Stomach smooth muscle (tissue), 2 donors: ENCODE data around the gene STXBP2.
"Not testable (repeated sequence)": the region's sequence is repeated elsewhere in the genome, so short reads cannot be mapped to it uniquely, and the experiment has no call there.

Experiments used
- H3K27ac ChIP-seq: one replicate; pipeline ENCODE4 v1.7.0; 2013; ENCODE audit warnings: mild to moderate bottlenecking, low read length, inconsistent platforms
- H3K27me3 ChIP-seq, 2 donors: one replicate each; pipeline ENCODE4 v1.7.0; 2013; ENCODE audit warnings: low read length in 2 of 2; ENCODE audit not compliant: insufficient read depth in 2 of 2, control insufficient read depth in 1 of 2
- H3K36me3 ChIP-seq, 2 donors: one replicate each; pipeline ENCODE4 v1.7.0; 2013; ENCODE audit warnings: low read length in 2 of 2; ENCODE audit not compliant: control insufficient read depth in 2 of 2, insufficient read depth in 2 of 2
- H3K4me1 ChIP-seq: one replicate; pipeline ENCODE4 v1.7.0; 2013; ENCODE audit warnings: low read length; ENCODE audit not compliant: control insufficient read depth, insufficient read depth
- H3K4me3 ChIP-seq, 2 donors: one replicate each; pipeline ENCODE4 v1.7.0; 2013; ENCODE audit warnings: low read length in 2 of 2
- H3K9ac ChIP-seq, 2 donors: one replicate each; pipeline ENCODE4 v1.7.0; 2013; ENCODE audit warnings: low read length in 2 of 2, mild to moderate bottlenecking in 1 of 2
- H3K9me3 ChIP-seq, 2 donors: one replicate each; pipeline ENCODE4 v1.7.0; 2013; ENCODE audit warnings: low read length in 2 of 2; ENCODE audit not compliant: control insufficient read depth in 2 of 2
- donor health status: healthy.
- donor health status: Pancreatic carcinoma.

Gene STXBP2

DNA sequence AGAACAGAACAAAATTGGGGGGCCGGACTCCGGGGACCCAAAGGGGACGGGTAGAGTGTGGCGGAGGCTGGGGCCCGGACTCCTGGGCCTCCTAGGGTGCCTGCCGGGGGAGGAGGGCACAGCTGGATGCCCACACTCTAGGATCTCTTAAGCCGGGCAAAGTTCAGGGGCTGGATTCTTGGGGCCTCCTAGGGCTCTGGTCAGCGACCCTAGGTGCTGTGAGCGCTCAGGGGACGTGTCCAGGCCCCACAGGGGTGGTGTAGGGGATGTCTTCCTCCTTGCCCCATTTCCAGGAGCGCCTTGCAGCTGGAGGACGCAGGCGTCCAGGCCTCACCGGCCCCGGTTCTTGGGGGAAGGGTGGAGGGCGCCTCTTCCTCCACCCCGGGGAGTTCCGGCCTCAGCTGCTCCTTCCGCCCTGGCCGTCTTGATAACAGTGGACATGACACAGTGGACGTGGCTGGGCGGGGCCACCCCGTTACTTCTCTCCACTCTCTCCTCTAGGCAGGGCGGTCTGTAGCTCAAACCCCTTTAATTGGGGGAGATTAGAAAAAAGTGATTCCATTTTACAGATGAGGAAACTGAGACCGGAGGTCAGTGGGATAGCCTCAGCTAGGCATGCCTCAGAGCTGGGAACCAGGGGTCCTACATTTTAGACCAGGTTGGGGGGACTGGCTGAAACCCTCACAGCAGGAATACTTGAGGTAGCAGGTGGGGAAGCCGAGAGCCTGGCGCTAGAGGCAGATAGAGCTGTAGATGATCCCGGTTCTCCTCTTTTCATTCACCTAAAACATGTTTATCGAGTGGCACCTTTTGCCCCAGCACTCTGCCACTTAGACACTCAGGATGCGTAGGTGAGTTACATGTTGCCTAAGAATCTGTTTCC lies 705 bp downstream of the STXBP2 start:
- Histone ChIP-seq H3K9me3 (no peaks in the 10 kb centered on the region), H3K36me3 (no peaks in the 10 kb centered on the region), H3K27ac (no peak overlapping the region), H3K4me3 (peak overlapping the region in 1 of 2 donors; percentile 44), H3K9ac (no peak overlapping the region), H3K27me3 (peaks cover 24 to 33% of the 10 kb centered on the region in 2 donors), H3K4me1 (no peaks in the 10 kb centered on the region)

DNA sequence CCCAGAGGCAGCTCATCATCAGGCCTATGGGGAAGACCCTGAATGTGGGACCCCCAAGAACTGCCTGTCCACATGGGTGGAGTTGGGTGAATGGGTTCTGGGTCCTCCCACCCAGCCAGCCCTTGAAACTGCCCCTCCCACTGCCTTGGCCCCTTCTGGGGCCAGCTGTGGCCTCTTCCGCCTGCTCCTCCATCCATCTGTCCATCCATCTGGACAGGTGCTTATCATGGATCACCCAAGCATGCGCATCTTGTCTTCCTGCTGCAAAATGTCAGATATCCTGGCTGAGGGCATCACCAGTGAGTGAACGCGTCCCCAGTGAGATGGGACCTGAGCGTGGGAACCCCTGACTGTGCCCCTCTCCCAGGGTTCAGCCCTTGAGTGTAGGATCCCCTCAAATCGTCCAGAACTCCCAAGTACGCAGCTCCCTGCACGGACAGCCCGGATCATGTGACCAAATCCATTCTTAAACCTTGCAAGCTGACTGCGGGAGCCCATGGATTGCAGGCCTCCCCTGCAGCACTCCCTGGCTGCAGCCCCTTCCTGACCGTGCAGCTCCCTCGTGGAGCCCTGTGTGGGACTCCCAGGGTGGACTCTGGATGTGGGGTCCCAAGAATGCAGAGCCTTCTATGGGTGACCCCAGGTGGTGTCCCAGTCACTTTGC lies 2.0 kb downstream of the STXBP2 start:
- Histone ChIP-seq H3K4me1 (no peaks in the 10 kb centered on the region), H3K4me3 (no peak overlapping the region), H3K36me3 (no peaks in the 10 kb centered on the region), H3K27me3 (peaks cover 24 to 33% of the 10 kb centered on the region in 2 donors), H3K9me3 (no peaks in the 10 kb centered on the region), H3K27ac (no peak overlapping the region), H3K9ac (no peak overlapping the region)

DNA sequence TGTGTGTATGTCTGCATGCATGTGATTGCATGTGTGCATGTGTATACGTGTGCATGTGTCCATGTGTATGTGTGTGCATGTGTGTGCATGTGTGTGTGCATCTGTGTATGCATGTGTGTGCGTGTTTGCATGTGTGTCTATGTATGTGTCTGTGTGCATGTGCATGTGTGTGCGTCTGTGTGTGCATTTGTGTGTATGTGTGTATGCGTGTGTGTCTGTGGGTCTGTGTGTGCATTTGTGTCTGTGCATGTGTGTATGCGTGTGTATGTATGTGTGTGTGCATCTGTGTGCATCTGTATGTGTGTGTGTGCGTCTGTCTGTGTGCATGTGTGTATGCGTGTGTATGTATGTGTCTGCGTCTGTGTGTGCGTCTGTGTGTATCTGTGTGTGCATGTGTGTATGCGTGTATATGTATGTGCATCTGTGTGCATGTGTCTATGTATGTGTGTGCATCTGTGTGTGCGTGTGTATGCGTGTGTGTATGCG lies 3.0 kb downstream of the STXBP2 start:
- no peaks in the 10 kb centered on the region for H3K9me3 ChIP-seq
- peaks cover 27 to 33% of the 10 kb centered on the region in 2 donors for H3K27me3 ChIP-seq
- no peaks in the 10 kb centered on the region for H3K36me3 ChIP-seq
- H3K4me3 ChIP-seq, result no peak overlapping the region
- H3K27ac ChIP-seq, result no peak overlapping the region
- no peaks in the 10 kb centered on the region for H3K4me1 ChIP-seq
- no peak overlapping the region for H3K9ac ChIP-seq

DNA sequence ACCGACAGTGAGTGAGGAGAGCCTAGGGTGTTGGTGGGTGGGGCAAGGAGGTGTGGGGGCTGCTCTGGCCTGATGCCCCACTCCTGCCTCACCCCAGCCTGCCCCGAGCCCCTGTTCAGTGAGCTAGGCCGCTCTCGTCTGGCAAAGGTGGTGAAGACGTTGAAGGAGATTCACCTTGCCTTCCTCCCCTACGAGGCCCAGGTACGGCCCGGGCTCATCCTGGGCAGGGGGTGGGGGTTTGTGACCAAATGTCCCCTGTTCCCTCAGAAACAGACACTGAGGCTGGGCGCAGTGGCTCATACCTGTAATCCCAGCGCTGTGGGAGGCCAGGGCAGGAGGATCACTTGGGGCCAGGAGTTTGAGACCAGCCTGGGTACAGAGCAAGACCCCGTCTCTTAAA lies 3.9 kb downstream of the STXBP2 start:
- Histone ChIP-seq H3K4me1 (no peaks in the 10 kb centered on the region), H3K9me3 (no peaks in the 10 kb centered on the region), H3K4me3 (no peak overlapping the region), H3K27me3 (peaks cover 28 to 29% of the 10 kb centered on the region in 2 donors), H3K36me3 (no peaks in the 10 kb centered on the region), H3K27ac (no peak overlapping the region), H3K9ac (no peak overlapping the region)

DNA sequence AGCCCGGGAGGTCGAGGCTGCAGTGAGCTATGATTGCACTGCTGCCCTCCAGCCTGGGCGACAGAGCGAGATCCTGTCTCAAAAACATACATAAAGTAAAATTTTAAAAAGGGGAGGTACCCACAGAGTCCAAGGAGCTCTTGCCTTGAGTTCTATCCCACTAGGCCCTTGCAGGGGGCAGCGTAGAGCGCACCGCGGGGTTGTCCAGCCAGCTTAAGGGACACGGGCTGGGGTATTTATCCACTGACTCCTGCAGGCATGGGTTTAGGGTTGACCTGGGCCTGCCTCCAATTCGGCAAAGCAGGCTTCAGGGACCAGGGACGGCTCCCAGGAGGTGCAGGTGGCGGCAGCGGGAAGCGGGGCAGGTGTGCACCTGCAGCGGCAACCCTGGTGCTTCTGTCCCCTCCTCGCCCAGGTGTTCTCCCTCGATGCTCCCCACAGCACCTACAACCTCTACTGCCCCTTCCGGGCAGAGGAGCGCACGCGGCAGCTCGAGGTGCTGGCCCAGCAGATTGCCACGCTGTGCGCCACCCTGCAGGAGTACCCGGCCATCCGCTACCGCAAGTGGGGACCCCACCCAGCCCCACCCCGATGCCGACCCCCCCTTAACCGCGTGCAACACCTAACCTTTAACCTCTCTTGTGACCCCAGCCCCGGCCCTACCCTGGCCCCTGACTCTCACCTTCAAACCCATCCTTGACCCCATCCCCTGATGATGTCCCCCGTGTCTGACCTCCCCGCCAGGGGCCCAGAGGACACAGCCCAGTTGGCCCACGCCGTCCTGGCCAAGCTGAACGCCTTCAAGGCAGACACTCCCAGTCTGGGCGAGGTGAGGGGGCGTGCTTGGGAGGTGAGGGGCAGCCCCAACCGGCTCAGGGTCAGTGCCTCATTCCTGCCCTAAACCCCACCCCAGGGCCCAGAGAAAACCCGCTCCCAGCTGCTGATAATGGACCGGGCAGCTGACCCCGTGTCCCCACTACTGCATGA lies 4.7 kb downstream of the STXBP2 start:
- H3K9me3 ChIP-seq, result no peaks in the 10 kb centered on the region
- H3K4me3 ChIP-seq, result no peak overlapping the region
- no peaks in the 10 kb centered on the region for H3K36me3 ChIP-seq
- H3K9ac ChIP-seq, result no peak overlapping the region
- H3K4me1 ChIP-seq, result no peaks in the 10 kb centered on the region
- H3K27ac ChIP-seq, result no peak overlapping the region
- H3K27me3 ChIP-seq, result peaks cover 26 to 28% of the 10 kb centered on the region in 2 donors

DNA sequence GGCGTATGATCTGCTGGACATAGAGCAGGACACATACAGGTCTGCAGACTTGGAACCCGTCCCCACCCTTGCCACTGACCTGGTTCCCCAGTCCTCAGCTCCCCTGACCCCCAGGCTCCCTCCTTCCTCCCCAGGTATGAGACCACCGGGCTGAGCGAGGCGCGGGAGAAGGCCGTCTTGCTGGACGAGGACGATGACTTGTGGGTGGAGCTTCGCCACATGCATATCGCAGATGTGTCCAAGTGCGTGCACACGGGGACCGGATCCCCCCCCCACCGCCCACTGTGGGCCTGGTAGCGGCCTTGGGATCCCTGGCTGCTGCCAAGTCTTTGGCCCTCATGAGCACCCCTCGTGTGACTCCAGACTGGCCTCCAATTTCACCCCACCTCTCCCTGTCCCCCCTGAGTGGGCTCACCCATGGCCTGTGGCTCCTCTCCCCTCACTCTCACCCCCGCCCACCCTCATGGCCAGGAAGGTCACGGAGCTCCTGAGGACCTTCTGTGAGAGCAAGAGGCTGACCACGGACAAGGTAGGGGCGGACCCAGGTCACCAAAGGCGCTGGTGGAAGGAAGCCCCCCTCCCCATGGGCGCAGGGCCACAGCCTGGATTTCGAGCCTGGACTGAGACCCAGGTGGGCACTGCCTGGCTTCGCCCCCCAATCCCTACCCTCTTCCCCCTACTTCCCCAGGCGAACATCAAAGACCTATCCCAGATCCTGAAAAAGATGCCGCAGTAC lies 5.6 kb downstream of the STXBP2 start:
- Histone ChIP-seq H3K36me3 (no peaks in the 10 kb centered on the region), H3K9me3 (no peaks in the 10 kb centered on the region), H3K27ac (no peak overlapping the region), H3K9ac (no peak overlapping the region), H3K4me3 (no peak overlapping the region), H3K27me3 (peaks cover 21 to 26% of the 10 kb centered on the region in 2 donors), H3K4me1 (no peaks in the 10 kb centered on the region)

DNA sequence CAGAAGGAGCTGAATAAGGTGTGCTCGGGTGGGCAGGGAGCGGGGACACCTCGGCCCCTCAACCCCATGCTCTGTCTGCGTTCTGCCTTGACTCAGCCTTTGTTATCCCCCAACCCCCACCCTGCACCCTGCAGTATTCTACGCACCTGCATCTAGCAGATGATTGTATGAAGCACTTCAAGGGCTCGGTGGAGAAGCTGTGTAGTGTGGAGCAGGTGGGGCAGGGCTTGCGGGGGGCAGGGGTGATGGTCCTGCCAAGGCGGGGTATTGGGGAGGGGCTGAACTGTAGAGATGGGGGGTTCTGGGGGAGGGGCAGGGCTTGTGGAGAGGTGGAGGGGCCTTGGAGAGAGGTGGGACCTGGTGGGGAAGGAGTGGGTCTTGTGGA lies 6.1 kb downstream of the STXBP2 start:
- no peaks in the 10 kb centered on the region for H3K36me3 ChIP-seq
- peaks cover 16 to 23% of the 10 kb centered on the region in 2 donors for H3K27me3 ChIP-seq
- H3K4me1 ChIP-seq, result no peaks in the 10 kb centered on the region
- no peaks in the 10 kb centered on the region for H3K9me3 ChIP-seq
- no peak overlapping the region for H3K27ac ChIP-seq
- no peak overlapping the region for H3K4me3 ChIP-seq
- H3K9ac ChIP-seq, result no peak overlapping the region

DNA sequence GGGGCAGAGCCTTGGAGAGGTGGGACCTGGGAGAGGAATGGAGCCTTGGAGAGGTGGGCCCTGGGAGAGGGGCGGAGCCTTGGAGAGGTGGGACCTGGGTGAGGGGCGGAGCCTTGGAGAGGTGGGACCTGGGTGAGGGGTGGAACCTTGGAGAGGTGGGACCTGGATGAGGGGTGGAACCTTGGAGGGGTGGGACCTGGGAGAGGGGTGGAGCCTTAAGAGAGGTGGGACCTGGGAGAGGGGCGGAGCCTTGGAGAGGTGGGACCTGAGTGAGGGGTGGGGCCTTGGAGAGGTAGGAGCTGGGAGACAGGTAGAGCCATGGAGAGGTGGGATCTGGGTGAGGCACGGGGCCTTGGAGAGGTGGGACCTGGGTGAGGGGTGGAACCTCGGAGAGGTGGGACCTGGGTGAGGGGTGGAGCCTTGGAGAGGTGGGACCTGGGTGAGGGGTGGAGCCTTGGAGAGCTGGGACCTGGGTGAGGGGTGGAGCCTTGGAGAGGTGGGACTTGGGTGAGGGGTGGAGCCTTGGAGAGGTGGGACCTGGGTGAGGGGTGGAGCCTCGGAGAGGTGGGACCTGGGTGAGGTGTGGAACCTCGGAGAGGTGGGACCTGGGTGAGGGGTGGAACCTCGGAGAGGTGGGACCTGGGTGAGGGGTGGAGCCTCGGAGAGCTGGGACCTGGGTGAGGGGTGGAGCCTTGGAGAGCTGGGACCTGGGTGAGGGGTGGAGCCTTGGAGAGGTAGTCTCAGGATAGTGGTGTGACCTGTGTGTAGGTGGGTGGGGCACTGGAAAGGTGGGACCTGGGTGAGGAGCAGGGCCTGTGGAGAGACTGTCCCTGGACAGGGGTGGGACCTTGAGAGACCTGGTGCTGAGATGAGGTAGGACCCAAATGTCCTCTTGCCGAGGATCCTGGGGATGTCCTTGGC lies 7.0 kb downstream of the STXBP2 start:
- H3K27ac ChIP-seq, H3K4me1 ChIP-seq, H3K4me3 ChIP-seq, H3K9ac ChIP-seq, H3K36me3 ChIP-seq, H3K9me3 ChIP-seq: not testable (repeated sequence)
- H3K27me3 ChIP-seq, result peaks cover 9 to 21% of the 10 kb centered on the region in 2 donors

DNA sequence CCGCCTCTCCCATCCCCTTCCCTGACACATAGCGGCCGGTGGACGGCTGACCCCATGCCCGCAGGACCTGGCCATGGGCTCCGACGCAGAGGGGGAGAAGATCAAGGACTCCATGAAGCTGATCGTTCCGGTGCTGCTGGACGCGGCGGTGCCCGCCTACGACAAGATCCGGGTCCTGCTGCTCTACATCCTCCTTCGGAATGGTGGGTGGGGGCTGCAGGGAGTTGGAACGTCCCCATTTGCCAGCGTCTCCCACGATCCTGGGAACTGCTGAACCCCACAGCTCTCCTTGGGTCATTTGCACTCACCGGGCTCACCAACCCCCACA lies 7.6 kb downstream of the STXBP2 start:
- no peaks in the 10 kb centered on the region for H3K36me3 ChIP-seq
- no peak overlapping the region for H3K9ac ChIP-seq
- H3K27me3 ChIP-seq, result peaks cover 5 to 19% of the 10 kb centered on the region in 2 donors
- H3K4me3 ChIP-seq, result no peak overlapping the region
- H3K4me1 ChIP-seq, result no peaks in the 10 kb centered on the region
- no peak overlapping the region for H3K27ac ChIP-seq
- no peaks in the 10 kb centered on the region for H3K9me3 ChIP-seq
